Activated CD4-positive, alpha-beta memory T cell treated with anti-CD3 and anti-CD28 coated beads for 36 hours (primary cell): ENCODE data around the gene RRAD. TPM values are rescaled to one million over a fixed set of nuclear protein-coding genes. Genes with fewer than 3 reads are reported as not detected.

Experiments
- CTCF ChIA-PET: fragments of 350-600 bp; sonication (Branson Sonifier 250); formaldehyde crosslinking; loops from one replicate; lab custom pipeline; 2021; ENCODE audit warnings: antibody characterized with exemption, inconsistent platforms; lab: Charles Lee
- POLR2A ChIA-PET: fragments of 350-600 bp; sonication (Branson Sonifier 250); formaldehyde crosslinking; loops from one replicate; lab custom pipeline; 2021; ENCODE audit warnings: antibody characterized with exemption; lab: Charles Lee
- DNase-seq: peaks from one replicate; pipeline ENCODE4 v3.0.0-alpha.2; 2020
- H3K27ac Mint-ChIP-seq: one replicate; pipeline ENCODE4 v1.8.0; 2021; ENCODE audit warnings: mixed read lengths
- H3K27me3 Mint-ChIP-seq: one replicate; pipeline ENCODE4 v1.8.0; 2021; ENCODE audit warnings: mixed read lengths
- H3K36me3 Mint-ChIP-seq: one replicate; pipeline ENCODE4 v1.8.0; 2021; ENCODE audit warnings: mixed read lengths
- H3K4me1 Mint-ChIP-seq: one replicate; pipeline ENCODE4 v1.8.0; 2021; ENCODE audit warnings: low read depth, mixed read lengths
- H3K4me3 Mint-ChIP-seq: one replicate; pipeline ENCODE4 v1.8.0; 2021; ENCODE audit warnings: mild to moderate bottlenecking, mixed read lengths
- H3K9me3 Mint-ChIP-seq: one replicate; pipeline ENCODE4 v1.8.0; 2021; ENCODE audit warnings: mixed read lengths
- intact Hi-C: fragments of 100-400 bp; cut with micrococcal nuclease; formaldehyde crosslinking; loops from one replicate; pipeline ENCODE4 v1.15.1; 2023
- total RNA-seq, 2 experiments: library from RNA; stranded (reverse); gene quantifications; one replicate each; pipeline ENCODE4 v1.2.3, GENCODE V29; 2021

Gene RRAD
- total RNA-seq, 2 experiments from 2014 or later, result 0.48 to 0.65 TPM

GRCh38 chr16:66882702-66883101 is 42.6 kb downstream of the RRAD start:
- intact Hi-C loops, result no loop called here
- POLR2A ChIA-PET, result interaction anchor here (0.8 to 2.7 kb wide), 2 partner anchors 10 to 118 kb away, joined by 3 to 9 read pairs; no protein-coding TSS in a partner anchor
- CTCF ChIA-PET, result interaction anchor here (0.6 to 5.3 kb wide), 6 partner anchors 10 to 92 kb away, joined by 3 to 41 read pairs (median 12); partner anchors contain the start of gene NAE1
- peaks cover 40% of the 10 kb centered on the region for H3K36me3 Mint-ChIP-seq
- no peaks in the 10 kb centered on the region for H3K27me3 Mint-ChIP-seq
- peaks cover 3% of the 10 kb centered on the region for H3K9me3 Mint-ChIP-seq
- DNase-seq, result no peak
- no peak overlapping the region for H3K27ac Mint-ChIP-seq
- H3K4me3 Mint-ChIP-seq, result peak overlapping the region; percentile 37
- H3K4me1 Mint-ChIP-seq, result peaks cover 54% of the 10 kb centered on the region

- no peak for DNase-seq
- intact Hi-C loops, result loop anchor here (2.0 kb wide), 1 partner anchor 47 kb away; no protein-coding TSS in a partner anchor
- POLR2A ChIA-PET, result interaction anchor here (0.8 to 2.7 kb wide), 3 partner anchors 9 to 118 kb away, joined by 3 to 9 read pairs (median 3); no protein-coding TSS in a partner anchor
- CTCF ChIA-PET, result interaction anchor here (0.6 to 5.3 kb wide), 8 partner anchors 9 to 278 kb away, joined by 3 to 41 read pairs (median 10); partner anchors contain the start of gene NAE1
- Mint-ChIP-seq H3K4me1 (peaks cover 52% of the 10 kb centered on the region), H3K36me3 (peaks cover 34% of the 10 kb centered on the region), H3K27ac (no peak overlapping the region), H3K4me3 (peak overlapping the region; percentile 94), H3K9me3 (peaks cover 3% of the 10 kb centered on the region), H3K27me3 (no peaks in the 10 kb centered on the region)
Measured at GRCh38 chr16:66881964-66882508, 43.3 kb downstream of the RRAD start.

- Mint-ChIP-seq H3K9me3 (peaks cover 3% of the 10 kb centered on the region), H3K4me3 (peak overlapping the region; percentile 94), H3K27me3 (no peaks in the 10 kb centered on the region), H3K27ac (no peak overlapping the region), H3K36me3 (peaks cover 30% of the 10 kb centered on the region), H3K4me1 (peaks cover 49% of the 10 kb centered on the region)
- ChIA-PET POLR2A (interaction anchor here (0.9 to 2.7 kb wide), 2 partner anchors 9 to 52 kb away, joined by 3 to 9 read pairs; no protein-coding TSS in a partner anchor), CTCF (interaction anchor here (1.2 to 5.3 kb wide), 8 partner anchors 9 to 278 kb away, joined by 3 to 41 read pairs (median 10); partner anchors contain the start of gene NAE1)
- no peak for DNase-seq
- intact Hi-C loops, result loop anchor here (2.0 kb wide), 1 partner anchor 47 kb away; no protein-coding TSS in a partner anchor
Measured at GRCh38 chr16:66881560-66881959, 43.8 kb downstream of the RRAD start.

GRCh38 chr16:66881014-66881417 is 44.3 kb downstream of the RRAD start:
- peak overlapping the region; percentile 94 for H3K4me3 Mint-ChIP-seq
- ChIA-PET CTCF (interaction anchor here (0.8 to 5.3 kb wide), 11 partner anchors 8 to 277 kb away, joined by 3 to 41 read pairs (median 7); partner anchors contain the start of genes DYNC1LI2 and NAE1), POLR2A (interaction anchor here (0.7 to 2.7 kb wide), 3 partner anchors 8 to 45 kb away, joined by 3 to 9 read pairs (median 4); no protein-coding TSS in a partner anchor)
- peaks cover 33% of the 10 kb centered on the region for H3K36me3 Mint-ChIP-seq
- H3K27me3 Mint-ChIP-seq, result no peaks in the 10 kb centered on the region
- peak overlapping the region; percentile 33 for H3K27ac Mint-ChIP-seq
- peaks cover 51% of the 10 kb centered on the region for H3K4me1 Mint-ChIP-seq
- H3K9me3 Mint-ChIP-seq, result peaks cover 6% of the 10 kb centered on the region
- peak; percentile 33 for DNase-seq
- intact Hi-C loops, result loop anchor here (2.0 kb wide), 1 partner anchor 48 kb away; no protein-coding TSS in a partner anchor

GRCh38 chr16:66880288-66881013 is 44.9 kb downstream of the RRAD start, which contains the start of gene PDP2:
Gene PDP2 (plus strand): TSS chr16:66880515. CDS start chr16:66884285, 3,770 bp downstream.
- Mint-ChIP-seq H3K4me1 (peaks cover 50% of the 10 kb centered on the region), H3K27me3 (no peaks in the 10 kb centered on the region), H3K4me3 (peak within 1 kb of the TSS; percentile 94), H3K27ac (peak within 1 kb of the TSS; percentile 84), H3K36me3 (peaks cover 29% of the 10 kb centered on the region), H3K9me3 (peaks cover 8% of the 10 kb centered on the region)
- intact Hi-C loops, result loop anchor here (2.0 kb wide), 1 partner anchor 48 kb away; no protein-coding TSS in a partner anchor
- ChIA-PET CTCF (interaction anchor here (0.8 to 5.3 kb wide), 8 partner anchors 12 to 275 kb away, joined by 3 to 41 read pairs (median 5); partner anchors contain the start of genes DYNC1LI2 and NAE1), POLR2A (interaction anchor here (0.6 to 2.7 kb wide), 6 partner anchors 8 to 134 kb away, joined by 3 to 9 read pairs (median 4); no protein-coding TSS in a partner anchor)
- peak; percentile 95 for DNase-seq

GRCh38 chr16:66878067-66878466 is 47.3 kb downstream of the RRAD start:
- Mint-ChIP-seq H3K4me3 (peak overlapping the region; percentile 46), H3K27me3 (no peaks in the 10 kb centered on the region), H3K9me3 (peaks cover 8% of the 10 kb centered on the region), H3K27ac (peak overlapping the region; percentile 73), H3K36me3 (peaks cover 17% of the 10 kb centered on the region), H3K4me1 (peaks cover 63% of the 10 kb centered on the region)
- CTCF ChIA-PET, result interaction anchor here (1.1 to 5.3 kb wide), 3 partner anchors 10 to 47 kb away, joined by 5 to 41 read pairs (median 36); partner anchors contain the start of gene NAE1
- POLR2A ChIA-PET, result no interaction called here
- intact Hi-C loops, result no loop called here
- DNase-seq, result peak; percentile 88

GRCh38 chr16:66874079-66874775 is 51.1 kb downstream of the RRAD start:
- H3K4me3 Mint-ChIP-seq, result peak overlapping the region; percentile 46
- intact Hi-C loops, result loop anchor here (2.0 to 5.0 kb wide), 4 partner anchors 267 to 467 kb away; no protein-coding TSS in a partner anchor

GRCh38 chr16:66873685-66874055 is 51.7 kb downstream of the RRAD start:
- Mint-ChIP-seq H3K4me1 (peaks cover 51% of the 10 kb centered on the region), H3K9me3 (peaks cover 8% of the 10 kb centered on the region), H3K27ac (peak overlapping the region; percentile 96), H3K27me3 (no peaks in the 10 kb centered on the region), H3K36me3 (peaks cover 8% of the 10 kb centered on the region), H3K4me3 (no peak overlapping the region)
- DNase-seq, result no peak
- intact Hi-C loops, result loop anchor here (1.0 to 5.0 kb wide), 8 partner anchors 43 to 466 kb away; partner anchors contain the start of genes DYNC1LI2, FBXL8, NAE1 and TRADD
- POLR2A ChIA-PET, result interaction anchor here (0.7 to 2.3 kb wide), 6 partner anchors 8 to 310 kb away, joined by 3 to 14 read pairs (median 6); partner anchors contain the start of gene NAE1
- CTCF ChIA-PET, result interaction anchor here (1.1 to 11.4 kb wide), 8 partner anchors 8 to 467 kb away, joined by 3 to 355 read pairs (median 4); partner anchors contain the start of genes NAE1 and RRAD

More at GRCh38 chr16:66874079-66874775, 51.1 kb downstream of the RRAD start:
- H3K36me3 Mint-ChIP-seq, result peaks cover 8% of the 10 kb centered on the region
- peak overlapping the region; percentile 96 for H3K27ac Mint-ChIP-seq
- ChIA-PET CTCF (interaction anchor here (1.1 to 11.4 kb wide), 8 partner anchors 21 to 289 kb away, joined by 3 to 355 read pairs (median 4); partner anchors contain the start of genes DYNC1LI2 and NAE1), POLR2A (interaction anchor here (0.8 to 2.3 kb wide), 2 partner anchors 44 to 607 kb away, joined by 3 to 9 read pairs; partner anchors contain the start of genes ATP6V0D1 and NAE1)
- peaks cover 52% of the 10 kb centered on the region for H3K4me1 Mint-ChIP-seq
- peak; percentile 57 for DNase-seq
- no peaks in the 10 kb centered on the region for H3K27me3 Mint-ChIP-seq
- H3K9me3 Mint-ChIP-seq, result peaks cover 8% of the 10 kb centered on the region

- peak overlapping the region; percentile 74 for H3K4me3 Mint-ChIP-seq
- H3K27me3 Mint-ChIP-seq, result no peaks in the 10 kb centered on the region
- POLR2A ChIA-PET, result interaction anchor here (0.7 to 1.7 kb wide), 5 partner anchors 9 to 309 kb away, joined by 3 to 14 read pairs (median 4); partner anchors contain the start of gene NAE1
- H3K36me3 Mint-ChIP-seq, result peaks cover 8% of the 10 kb centered on the region
- H3K27ac Mint-ChIP-seq, result peak overlapping the region; percentile 69
- CTCF ChIA-PET, result interaction anchor here (0.6 to 11.4 kb wide), 15 partner anchors 9 to 466 kb away, joined by 3 to 355 read pairs (median 4); partner anchors contain the start of genes DYNC1LI2, NAE1 and RRAD
- peak; percentile 96 for DNase-seq
- peaks cover 8% of the 10 kb centered on the region for H3K9me3 Mint-ChIP-seq
- peaks cover 46% of the 10 kb centered on the region for H3K4me1 Mint-ChIP-seq
- intact Hi-C loops, result loop anchor here (1.0 to 5.0 kb wide), 7 partner anchors 43 to 466 kb away; partner anchors contain the start of genes DYNC1LI2, FBXL8, NAE1 and TRADD
Measured at GRCh38 chr16:66872943-66873684, 52.2 kb downstream of the RRAD start.
